Activated CD8-positive, alpha-beta memory T cell treated with anti-CD3 and anti-CD28 coated beads, Interleukin-2, amount 10 ng/mL, durations not matched to agents 7 days and 5 days (primary cell): Measurements from ENCODE around the gene THRSP. TPM values are rescaled to one million over a fixed set of nuclear protein-coding genes. Genes with fewer than 3 reads are reported as not detected.
A peak's percentile ranks its signal among the peaks of the same experiment; 100 is the strongest.
"Not testable (repeated sequence)": the region's sequence is repeated elsewhere in the genome, so short reads cannot be mapped to it uniquely, and the experiment has no call there.

Experiments used
- ATAC-seq: fragments of 150-1000 bp; cut with Tn5 transposase; one replicate; pipeline ENCODE4 v1.10.0; 2021; ENCODE audit warnings: moderate library complexity
- CTCF ChIA-PET: fragments of 350-600 bp; sonication (Branson Sonifier 250); formaldehyde crosslinking; loops from one replicate; lab custom pipeline; 2021; ENCODE audit warnings: antibody characterized with exemption; lab: Charles Lee
- DNase-seq: peaks from one replicate; pipeline ENCODE4 v3.0.0-alpha.2; 2020
- H3K27ac Mint-ChIP-seq: one replicate; pipeline ENCODE4 v1.8.0; 2021; ENCODE audit warnings: mild to moderate bottlenecking, mixed read lengths
- H3K27me3 Mint-ChIP-seq: one replicate; pipeline ENCODE4 v1.8.0; 2021; ENCODE audit warnings: mixed read lengths
- H3K36me3 Mint-ChIP-seq: one replicate; pipeline ENCODE4 v1.8.0; 2021; ENCODE audit warnings: mild to moderate bottlenecking, mixed read lengths
- H3K4me1 Mint-ChIP-seq: one replicate; pipeline ENCODE4 v1.8.0; 2021; ENCODE audit warnings: mixed read lengths
- H3K4me3 Mint-ChIP-seq: one replicate; pipeline ENCODE4 v1.8.0; 2021; ENCODE audit warnings: mild to moderate bottlenecking, moderate library complexity, mixed read lengths
- H3K9me3 Mint-ChIP-seq: one replicate; pipeline ENCODE4 v1.8.0; 2022; ENCODE audit warnings: low read depth, mixed read lengths
- total RNA-seq, 2 experiments: library from RNA; stranded (reverse); gene quantifications; one replicate each; pipeline ENCODE4 v1.2.3, GENCODE V29; 2021

Gene THRSP
- total RNA-seq, 2 experiments from 2014 or later = not detected

- CTCF ChIA-PET = interaction anchor here (1.0 to 2.4 kb wide), 9 partner anchors 9 to 496 kb away, joined by 3 to 10 read pairs (median 5); partner anchors contain the start of genes INTS4 and NARS2
- DNase-seq (no peak), ATAC-seq (no peak)
- H3K36me3 Mint-ChIP-seq = peaks cover 22% of the 10 kb centered on the region
- peak overlapping the region; percentile 86 for H3K27ac Mint-ChIP-seq
- no peaks in the 10 kb centered on the region for H3K9me3 Mint-ChIP-seq
- peak overlapping the region; percentile 96 for H3K4me3 Mint-ChIP-seq
- H3K4me1 Mint-ChIP-seq = peaks cover 55% of the 10 kb centered on the region
- H3K27me3 Mint-ChIP-seq = no peaks in the 10 kb centered on the region
Measured at GRCh38 chr11:78078218-78079167, 14.8 kb downstream of the THRSP start.

- H3K4me3 Mint-ChIP-seq = peak within 1 kb of the TSS; percentile 96
- no peaks in the 10 kb centered on the region for H3K27me3 Mint-ChIP-seq
- CTCF ChIA-PET = interaction anchor here (1.2 to 2.4 kb wide), 6 partner anchors 9 to 495 kb away, joined by 4 to 10 read pairs (median 5); partner anchors contain the start of genes ALG8 and NARS2
- peak; percentile 83 for ATAC-seq
- peaks cover 55% of the 10 kb centered on the region for H3K4me1 Mint-ChIP-seq
- no peaks in the 10 kb centered on the region for H3K9me3 Mint-ChIP-seq
- peak within 1 kb of the TSS; percentile 86 for H3K27ac Mint-ChIP-seq
- DNase-seq = peak; percentile 80
- H3K36me3 Mint-ChIP-seq = peaks cover 21% of the 10 kb centered on the region
Measured at GRCh38 chr11:78079232-78080083, 15.8 kb downstream of the THRSP start, which contains the start of gene NDUFC2. Gene NDUFC2, minus strand, starts transcription at chr11:78079862. Its CDS starts 118 bp downstream, at chr11:78079744.

GRCh38 chr11:78080084-78080817, 16.6 kb downstream of the THRSP start:
- Mint-ChIP-seq H3K4me3 (peak overlapping the region; percentile 96), H3K27me3 (no peaks in the 10 kb centered on the region), H3K4me1 (peaks cover 49% of the 10 kb centered on the region), H3K9me3 (no peaks in the 10 kb centered on the region), H3K36me3 (peaks cover 17% of the 10 kb centered on the region), H3K27ac (peak overlapping the region; percentile 86)
- CTCF ChIA-PET = interaction anchor here (1.3 to 2.4 kb wide), 4 partner anchors 9 to 59 kb away, joined by 4 to 10 read pairs (median 5); partner anchors contain the start of gene ALG8
- no peak for ATAC-seq
- no peak for DNase-seq

GRCh38 chr11:78080818-78081495, 17.3 kb downstream of the THRSP start:
- H3K27ac Mint-ChIP-seq = peak overlapping the region; percentile 35
- peak; percentile 43 for DNase-seq

GRCh38 chr11:78081583-78081982, 17.9 kb downstream of the THRSP start:
- Mint-ChIP-seq H3K4me3 (peak overlapping the region; percentile 37), H3K27ac (peak overlapping the region; percentile 35), H3K4me1 (peaks cover 42% of the 10 kb centered on the region), H3K9me3 (no peaks in the 10 kb centered on the region), H3K27me3 (no peaks in the 10 kb centered on the region), H3K36me3 (peaks cover 13% of the 10 kb centered on the region)
- ATAC-seq = no peak
- DNase-seq = no peak
- CTCF ChIA-PET = no interaction called here

More at GRCh38 chr11:78080818-78081495, 17.3 kb downstream of the THRSP start:
- peaks cover 43% of the 10 kb centered on the region for H3K4me1 Mint-ChIP-seq
- H3K36me3 Mint-ChIP-seq = peaks cover 14% of the 10 kb centered on the region
- no peak for ATAC-seq
- peak overlapping the region; percentile 37 for H3K4me3 Mint-ChIP-seq
- H3K9me3 Mint-ChIP-seq = no peaks in the 10 kb centered on the region
- CTCF ChIA-PET = interaction anchor here (1.3 to 2.4 kb wide), 2 partner anchors 35 to 58 kb away, joined by 5 read pairs; partner anchors contain the start of gene ALG8
- no peaks in the 10 kb centered on the region for H3K27me3 Mint-ChIP-seq

GRCh38 chr11:78082146-78082545, 18.5 kb downstream of the THRSP start:
- no peak for DNase-seq
- H3K36me3 Mint-ChIP-seq = peaks cover 11% of the 10 kb centered on the region
- H3K27me3 Mint-ChIP-seq = no peaks in the 10 kb centered on the region
- no peak for ATAC-seq
- H3K4me1 Mint-ChIP-seq = peaks cover 38% of the 10 kb centered on the region
- CTCF ChIA-PET = no interaction called here
- no peak overlapping the region for H3K27ac Mint-ChIP-seq
- H3K4me3 Mint-ChIP-seq = peak overlapping the region; percentile 37
- no peaks in the 10 kb centered on the region for H3K9me3 Mint-ChIP-seq

GRCh38 chr11:78083021-78083420, 19.4 kb downstream of the THRSP start:
- H3K36me3 Mint-ChIP-seq = peaks cover 8% of the 10 kb centered on the region
- DNase-seq = no peak
- H3K27ac Mint-ChIP-seq = no peak overlapping the region
- H3K27me3 Mint-ChIP-seq = no peaks in the 10 kb centered on the region
- ATAC-seq = no peak
- no peaks in the 10 kb centered on the region for H3K9me3 Mint-ChIP-seq
- peaks cover 31% of the 10 kb centered on the region for H3K4me1 Mint-ChIP-seq
- CTCF ChIA-PET = no interaction called here
- no peak overlapping the region for H3K4me3 Mint-ChIP-seq

GRCh38 chr11:78084506-78084905, 20.8 kb downstream of the THRSP start:
- ATAC-seq, H3K36me3 Mint-ChIP-seq, H3K27me3 Mint-ChIP-seq, H3K27ac Mint-ChIP-seq, DNase-seq, CTCF ChIA-PET, H3K9me3 Mint-ChIP-seq, H3K4me3 Mint-ChIP-seq: not testable (repeated sequence)
- peaks cover 24% of the 10 kb centered on the region for H3K4me1 Mint-ChIP-seq

- Mint-ChIP-seq H3K4me3 (no peak overlapping the region), H3K9me3 (no peaks in the 10 kb centered on the region), H3K36me3 (no peaks in the 10 kb centered on the region), H3K4me1 (peaks cover 11% of the 10 kb centered on the region), H3K27me3 (no peaks in the 10 kb centered on the region), H3K27ac (no peak overlapping the region)
- CTCF ChIA-PET = interaction anchor here (0.8 kb wide), 1 partner anchor 423 kb away, joined by 3 read pairs; no protein-coding TSS in a partner anchor
- ATAC-seq (no peak), DNase-seq (no peak)
Measured at GRCh38 chr11:78085972-78086371, 22.3 kb downstream of the THRSP start.

GRCh38 chr11:78086521-78087074, 22.9 kb downstream of the THRSP start:
- H3K27ac Mint-ChIP-seq, H3K4me3 Mint-ChIP-seq, H3K27me3 Mint-ChIP-seq, H3K4me1 Mint-ChIP-seq, ATAC-seq, DNase-seq, H3K36me3 Mint-ChIP-seq, H3K9me3 Mint-ChIP-seq: not testable (repeated sequence)
- CTCF ChIA-PET = interaction anchor here (0.8 kb wide), 1 partner anchor 423 kb away, joined by 3 read pairs; no protein-coding TSS in a partner anchor

- peak; percentile 45 for DNase-seq
- Mint-ChIP-seq H3K4me3 (no peak overlapping the region), H3K27me3 (no peaks in the 10 kb centered on the region), H3K36me3 (peaks cover 31% of the 10 kb centered on the region), H3K27ac (peak overlapping the region; percentile 63), H3K9me3 (no peaks in the 10 kb centered on the region), H3K4me1 (peaks cover 13% of the 10 kb centered on the region)
- CTCF ChIA-PET = no interaction called here
- peak; percentile 90 for ATAC-seq
Measured at GRCh38 chr11:78094250-78094649, 30.6 kb downstream of the THRSP start.
